Measurements from ENCODE around the gene GNMT. TPM values are rescaled to one million over a fixed set of nuclear protein-coding genes. Genes with fewer than 3 reads are reported as not detected.

GNMT gene
- total and polyA plus RNA-seq, 9 of the 15 experiments (the other 6 are each of a cell fraction or from before 2014, with no cell fraction given) = 0.11 to 0.29 (median 0.15) TPM; not detected in 6

GRCh38 chr6:42925248-42925857 is 35.2 kb upstream of the GNMT start:
- Histone ChIP-seq H3K79me2 (ENCODE audit: control insufficient read depth, insufficient read depth, low read length) (peaks cover 8% of the 10 kb centered on the region), H3K27me3 (ENCODE audit: control insufficient read depth in 2 of 2, insufficient read depth in 2 of 2, low read length in 2 of 2) (no peaks in the 10 kb centered on the region), H3K4me3 (no peak overlapping the region), H3K36me3 (ENCODE audit: control insufficient read depth, insufficient read depth, low read length) (no peaks in the 10 kb centered on the region), H3K9ac (ENCODE audit: insufficient read depth in 1 of 2, low read depth in 2 of 2, low read length in 2 of 2) (peak overlapping the region in 1 of 2 experiments; percentile 65; a peak in 2 of 4 replicates), H3K4me1 (replicated peaks in 1 of 2; ENCODE audit: control insufficient read depth in 2 of 2, insufficient read depth in 2 of 2, low read length in 2 of 2) (peaks cover 19 to 27% of the 10 kb centered on the region in 2 experiments; a peak in 4 of 5 replicates), H3K9me1 (ENCODE audit: control insufficient read depth, insufficient read depth, low read length) (no peaks in the 10 kb centered on the region), H4K20me1 (replicated peaks; ENCODE audit: control insufficient read depth, insufficient read depth, low read length) (no peaks in the 10 kb centered on the region), H3K27ac (ENCODE audit: extremely low read depth, low read depth, low read length) (no peak overlapping the region), H3K9me3 (replicated peaks; ENCODE audit: control insufficient read depth, insufficient read depth, low read depth, low read length) (no peaks in the 10 kb centered on the region), H2AFZ (ENCODE audit: low read depth, low read length) (peak overlapping the region; percentile 37; the same call in 1 of the 2 replicates), H3K4me2 (ENCODE audit: insufficient read depth, low read length) (no peak overlapping the region)
- FAIRE-seq (no peak), ATAC-seq (no peak), DNase-seq (ENCODE audit: extremely low read depth in 1 of 4, low spot score in 3 of 4) (no peak)
- BruUV-seq (replicated peaks) = no TSS peak
- ChIA-PET CTCF (ENCODE audit: low intra/inter-chr PET ratio) (no interaction called here), POLR2A (interaction anchor here (0.7 to 2.2 kb wide), 2 partner anchors 10 to 232 kb away, joined by 3 to 5 read pairs; no protein-coding TSS in a partner anchor)
- in situ Hi-C loops (cut with MboI) (no loop called here), intact Hi-C loops (cut with micrococcal nuclease) (no loop called here)
- TF ChIP-seq DIDO1 (tag; IDR thresholded peaks at IDR 0.05; ENCODE audit: low read depth) = no peak
- 0 out of 2 replicates have a peak, but pooled peaks have one; percentile 41 for TF ChIP-seq RBM14 (IDR thresholded peaks at IDR 0.05; ENCODE audit: borderline replicate concordance, insufficient read depth, low read depth, low read length)
- TF ChIP-seq ZBTB33 (CRISPR knock-in tag; IDR thresholded peaks at IDR 0.05) = peak; percentile 90
- TF ChIP-seq ZNF316 (IDR thresholded peaks at IDR 0.05) = peak; percentile 49; the same call in 1 of the 2 replicates
- WGBS (ENCODE audit: insufficient coverage, low coverage, missing lambda C conversion rate) = 86% methylated on average over 22 of the region's 23 CpGs

Data from K562 (cell line).